HFFc6 (cell line): Measurements from ENCODE around the gene HCK. TPM values are rescaled to one million over a fixed set of nuclear protein-coding genes. Genes with fewer than 3 reads are reported as not detected.

Experiments used
- DNase-seq: peaks from one replicate; pipeline ENCODE4 v3.0.0-alpha.2; 2018
- H3K27ac Mint-ChIP-seq: 2 replicates; pipeline ENCODE4 v1.8.0; 2020; ENCODE audit warnings: mild to moderate bottlenecking, mixed read lengths
- H3K27me3 Mint-ChIP-seq: 2 replicates; pipeline ENCODE4 v1.8.0; 2021; ENCODE audit warnings: mild to moderate bottlenecking, moderate library complexity, mixed read lengths; ENCODE audit not compliant: insufficient read depth
- H3K36me3 Mint-ChIP-seq: 2 replicates; pipeline ENCODE4 v1.8.0; 2021; ENCODE audit warnings: low read depth, mixed read lengths
- H3K4me1 Mint-ChIP-seq: 2 replicates; pipeline ENCODE4 v1.8.0; 2020; ENCODE audit warnings: low read depth, mixed read lengths
- H3K4me3 Mint-ChIP-seq: 2 replicates; pipeline ENCODE4 v1.8.0; 2020; ENCODE audit warnings: mild to moderate bottlenecking, moderate library complexity, mixed read lengths
- H3K9me3 Mint-ChIP-seq: 2 replicates; pipeline ENCODE4 v1.8.0; 2020; ENCODE audit warnings: mild to moderate bottlenecking, mixed read lengths
- CTCF ChIP-seq: fragments of 200-600 bp; sonication (generic); IDR thresholded peaks from 2 replicates; pipeline ENCODE4 v1.5.0; 2021; ENCODE audit warnings: antibody characterized with exemption, mild to moderate bottlenecking
- total RNA-seq, 6 experiments: library from RNA; stranded (reverse); fragmentation: NEBNext Ultra II Directional; extraction: Animal tissue kit (Norgen Biotek cat#: 25700); gene quantifications; 2 replicates in 1 of 6; 3 replicates in 5 of 6; pipeline ENCODE4 v1.2.3, GENCODE V29; 2021

HCK gene
- total RNA-seq, 6 experiments from 2014 or later: not detected

GRCh38 chr20:32140603-32141002 lies 88.6 kb downstream of the HCK start:
- Mint-ChIP-seq H3K4me3 (no peak overlapping the region), H3K36me3 (peaks cover 54% of the 10 kb centered on the region), H3K27me3 (peaks cover 2% of the 10 kb centered on the region), H3K4me1 (peaks cover 9% of the 10 kb centered on the region), H3K27ac (no peak overlapping the region), H3K9me3 (no peaks in the 10 kb centered on the region)
- TF ChIP-seq CTCF: no peak
- DNase-seq: no peak

GRCh38 chr20:32141465-32141980 lies 89.5 kb downstream of the HCK start:
- H3K27ac Mint-ChIP-seq: no peak overlapping the region

GRCh38 chr20:32142088-32142487 lies 90.0 kb downstream of the HCK start:
- Mint-ChIP-seq H3K9me3 (no peaks in the 10 kb centered on the region), H3K4me3 (no peak overlapping the region), H3K27me3 (peaks cover 2% of the 10 kb centered on the region), H3K4me1 (no peaks in the 10 kb centered on the region), H3K36me3 (peaks cover 65% of the 10 kb centered on the region), H3K27ac (no peak overlapping the region)
- no peak for DNase-seq
- TF ChIP-seq CTCF: no peak

More at GRCh38 chr20:32141465-32141980, 89.5 kb downstream of the HCK start:
- Mint-ChIP-seq H3K4me3 (no peak overlapping the region), H3K27me3 (peaks cover 2% of the 10 kb centered on the region), H3K4me1 (0 out of 2 replicates have a peak, but pooled peaks cover under 1% of the 10 kb centered on the region), H3K9me3 (no peaks in the 10 kb centered on the region), H3K36me3 (peaks cover 63% of the 10 kb centered on the region)
- no peak for TF ChIP-seq CTCF
- DNase-seq: no peak

GRCh38 chr20:32142991-32143390 lies 90.9 kb downstream of the HCK start:
- Mint-ChIP-seq H3K36me3 (peaks cover 60% of the 10 kb centered on the region), H3K4me3 (no peak overlapping the region), H3K9me3 (no peaks in the 10 kb centered on the region), H3K27ac (no peak overlapping the region), H3K27me3 (peaks cover 2% of the 10 kb centered on the region), H3K4me1 (no peaks in the 10 kb centered on the region)
- TF ChIP-seq CTCF: no peak
- no peak for DNase-seq

- Mint-ChIP-seq H3K4me1 (no peaks in the 10 kb centered on the region), H3K27ac (no peak overlapping the region), H3K9me3 (no peaks in the 10 kb centered on the region), H3K4me3 (no peak overlapping the region), H3K36me3 (peaks cover 48% of the 10 kb centered on the region), H3K27me3 (peaks cover 2% of the 10 kb centered on the region)
- no peak for DNase-seq
- TF ChIP-seq CTCF: no peak
Observed at GRCh38 chr20:32144898-32145662, 93.0 kb downstream of the HCK start.
